Coronary artery (tissue), 2 donors: ENCODE measurements around the gene TMOD1.
"Not testable (repeated sequence)": the region's sequence is repeated elsewhere in the genome, so short reads cannot be mapped to it uniquely, and the experiment has no call there.

Experiments
- DNase-seq: peaks from one replicate; pipeline ENCODE4 v3.0.0-alpha.2; 2017; ENCODE audit warnings: low spot score
- H3K27ac ChIP-seq, 2 donors: fragments of 200-600 bp; sonication (generic); one replicate each; pipeline ENCODE4 v1.5.1; 2016 to 2019
- H3K4me3 ChIP-seq: fragments of 200-600 bp; sonication (generic); 2 replicates; pipeline ENCODE4 v1.5.1; 2016; ENCODE audit warnings: mild to moderate bottlenecking, moderate library complexity
- TF ChIP-seq, protein P1 (sequence below): fragments of 200-600 bp; sonication (generic); IDR thresholded peaks from one replicate; pipeline ENCODE4 v1.5.1; 2019; ENCODE audit warnings: antibody characterized with exemption

Gene TMOD1

DNA sequence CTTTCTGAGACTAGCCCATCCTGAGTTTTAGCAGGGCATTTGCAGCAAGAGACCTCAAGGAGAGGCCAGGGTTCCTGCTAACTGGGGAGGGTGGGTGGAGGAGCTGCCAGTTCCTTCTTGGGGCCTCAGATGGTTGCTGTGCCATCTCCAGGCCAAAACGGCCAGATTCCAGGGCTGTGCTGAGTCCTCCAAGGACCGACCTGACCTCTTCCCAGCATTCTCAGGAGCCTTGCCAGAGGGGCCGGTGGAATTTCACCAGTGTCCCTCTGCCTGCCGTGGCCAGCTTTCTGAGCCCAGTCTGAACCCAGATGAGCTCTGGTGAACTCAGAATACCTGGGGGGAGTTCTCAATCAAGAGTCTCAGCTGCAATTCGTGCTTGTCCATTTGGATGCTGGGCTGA is 77.4 kb downstream of the TMOD1 start:
- DNase-seq, result no peak
- Histone ChIP-seq H3K4me3 (no peak overlapping the region), H3K27ac (no peak overlapping the region)
- TF ChIP-seq, protein P1, sequence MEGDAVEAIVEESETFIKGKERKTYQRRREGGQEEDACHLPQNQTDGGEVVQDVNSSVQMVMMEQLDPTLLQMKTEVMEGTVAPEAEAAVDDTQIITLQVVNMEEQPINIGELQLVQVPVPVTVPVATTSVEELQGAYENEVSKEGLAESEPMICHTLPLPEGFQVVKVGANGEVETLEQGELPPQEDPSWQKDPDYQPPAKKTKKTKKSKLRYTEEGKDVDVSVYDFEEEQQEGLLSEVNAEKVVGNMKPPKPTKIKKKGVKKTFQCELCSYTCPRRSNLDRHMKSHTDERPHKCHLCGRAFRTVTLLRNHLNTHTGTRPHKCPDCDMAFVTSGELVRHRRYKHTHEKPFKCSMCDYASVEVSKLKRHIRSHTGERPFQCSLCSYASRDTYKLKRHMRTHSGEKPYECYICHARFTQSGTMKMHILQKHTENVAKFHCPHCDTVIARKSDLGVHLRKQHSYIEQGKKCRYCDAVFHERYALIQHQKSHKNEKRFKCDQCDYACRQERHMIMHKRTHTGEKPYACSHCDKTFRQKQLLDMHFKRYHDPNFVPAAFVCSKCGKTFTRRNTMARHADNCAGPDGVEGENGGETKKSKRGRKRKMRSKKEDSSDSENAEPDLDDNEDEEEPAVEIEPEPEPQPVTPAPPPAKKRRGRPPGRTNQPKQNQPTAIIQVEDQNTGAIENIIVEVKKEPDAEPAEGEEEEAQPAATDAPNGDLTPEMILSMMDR, result no peak

DNA sequence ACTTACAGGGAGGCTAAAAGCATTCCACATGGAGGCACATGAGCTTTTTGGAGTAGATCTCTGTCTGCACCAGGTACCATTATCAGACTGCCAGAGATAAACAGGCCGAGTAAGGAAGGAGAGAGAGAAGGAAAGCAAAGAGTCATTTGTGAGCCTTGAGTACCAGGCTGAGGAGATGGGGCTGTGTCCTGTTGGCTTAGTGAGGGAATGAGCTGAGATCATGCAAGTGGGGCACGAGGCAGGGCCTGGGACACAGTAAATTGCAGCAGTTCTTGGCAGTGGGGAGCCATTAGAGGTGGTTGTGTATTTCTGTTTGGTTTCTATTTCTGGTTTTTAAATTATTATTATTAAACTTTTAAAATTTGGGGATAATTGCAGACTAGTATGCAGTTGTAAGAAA is 78.4 kb downstream of the TMOD1 start:
- TF ChIP-seq, protein P1, result no peak
- H3K27ac ChIP-seq, result no peak overlapping the region
- DNase-seq, result no peak

DNA sequence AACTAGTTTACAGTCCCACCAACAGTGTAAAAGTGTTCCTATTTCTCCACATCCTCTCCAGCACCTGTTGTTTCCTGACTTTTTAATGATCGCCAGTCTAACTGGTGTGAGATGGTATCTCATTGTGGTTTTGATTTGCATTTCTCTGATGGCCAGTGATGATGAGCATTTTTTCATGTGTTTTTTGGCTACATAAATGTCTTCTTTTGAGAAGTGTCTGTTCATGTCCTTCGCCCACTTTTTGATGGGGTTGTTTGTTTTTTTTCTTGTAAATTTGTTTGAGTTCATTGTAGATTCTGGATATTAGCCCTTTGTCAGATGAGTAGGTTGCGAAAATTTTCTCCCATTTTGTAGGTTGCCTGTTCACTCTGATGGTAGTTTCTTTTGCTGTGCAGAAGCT is 80.1 kb downstream of the TMOD1 start:
- H3K4me3 ChIP-seq, H3K27ac ChIP-seq, DNase-seq: not testable (repeated sequence)

More for the DNA sequence above, 78.4 kb downstream of the TMOD1 start:
- H3K4me3 ChIP-seq, result no peak overlapping the region

DNA sequence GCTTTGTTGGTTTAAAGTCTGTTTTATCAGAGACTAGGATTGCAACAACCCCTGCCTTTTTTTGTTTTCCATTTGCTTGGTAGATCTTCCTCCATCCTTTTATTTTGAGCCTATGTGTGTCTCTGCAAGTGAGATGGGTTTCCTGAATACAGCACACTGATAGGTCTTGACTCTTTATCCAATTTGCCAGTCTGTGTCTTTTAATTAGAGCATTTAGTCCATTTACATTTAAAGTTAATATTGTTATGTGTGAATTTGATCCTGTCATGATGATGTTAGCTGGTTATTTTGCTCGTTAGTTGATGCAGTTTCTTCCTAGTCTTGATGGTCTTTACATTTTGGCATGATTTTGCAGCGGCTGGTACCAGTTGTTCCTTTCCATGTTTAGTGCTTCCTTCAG is 83.3 kb downstream of the TMOD1 start:
- not testable (repeated sequence) for H3K27ac ChIP-seq, DNase-seq, H3K4me3 ChIP-seq

DNA sequence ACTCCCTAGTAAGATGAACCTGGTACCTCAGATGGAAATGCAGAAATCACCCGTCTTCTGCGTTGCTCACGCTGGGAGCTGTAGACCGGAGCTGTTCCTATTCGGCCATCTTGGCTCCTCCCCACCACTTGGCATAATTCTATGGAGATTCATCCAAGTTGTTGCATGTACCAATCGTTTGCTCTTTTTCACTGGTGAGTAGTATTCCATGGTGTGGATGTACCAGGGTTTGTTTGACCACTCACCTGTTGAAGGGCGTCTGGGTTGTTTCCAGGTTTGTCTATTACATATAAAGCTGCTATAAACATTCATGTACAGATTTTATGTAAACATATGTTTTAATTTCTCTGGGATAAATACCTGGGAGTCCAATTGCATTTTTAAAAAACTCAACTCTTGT is 85.4 kb downstream of the TMOD1 start:
- not testable (repeated sequence) for H3K27ac ChIP-seq, H3K4me3 ChIP-seq, DNase-seq

DNA sequence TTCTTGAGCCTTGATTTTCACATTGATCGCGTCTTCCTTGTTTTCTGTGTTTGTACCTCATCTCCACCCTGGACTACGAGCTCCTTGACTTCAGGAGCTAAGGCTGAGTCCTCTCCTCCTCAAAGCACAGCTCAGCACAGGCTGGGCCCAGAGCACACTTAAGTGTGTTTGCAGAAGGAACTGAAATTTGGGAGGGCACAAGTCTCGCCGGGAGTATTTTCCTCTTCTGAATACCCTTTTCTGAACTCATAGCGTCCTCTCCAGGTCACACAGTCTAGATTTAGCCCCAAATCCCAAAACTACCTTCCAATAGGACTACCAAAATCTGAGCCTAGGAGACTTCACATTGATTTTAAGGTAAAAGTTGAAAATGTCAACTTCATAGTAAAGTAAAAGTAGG is 90.1 kb downstream of the TMOD1 start:
- no peak for DNase-seq

DNA sequence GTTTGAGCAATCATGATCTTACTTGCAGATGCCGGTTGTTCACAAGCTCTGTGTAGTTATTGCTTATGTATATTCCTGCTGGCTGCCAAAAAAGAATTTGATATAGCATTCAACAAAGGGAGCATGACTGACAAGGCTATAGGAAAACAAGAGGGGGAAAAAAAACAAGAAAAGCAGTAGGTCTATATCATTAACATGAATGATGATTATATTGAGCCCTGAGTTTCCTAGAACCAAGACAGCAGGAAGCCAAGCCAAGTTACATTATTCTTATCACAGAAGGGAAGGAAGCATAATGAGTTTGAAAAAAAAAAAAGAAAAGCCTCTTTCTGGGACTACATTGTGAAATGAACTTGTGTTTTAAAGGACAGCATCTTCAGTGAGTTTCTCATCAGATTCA is 90.7 kb downstream of the TMOD1 start:
- H3K4me3 ChIP-seq, result no peak overlapping the region
- TF ChIP-seq, protein P1, result no peak
- DNase-seq, result no peak
- H3K27ac ChIP-seq, result no peak overlapping the region

More for the DNA sequence above, 90.1 kb downstream of the TMOD1 start:
- Histone ChIP-seq H3K4me3 (no peak overlapping the region), H3K27ac (no peak overlapping the region)
- TF ChIP-seq, protein P1, result no peak

DNA sequence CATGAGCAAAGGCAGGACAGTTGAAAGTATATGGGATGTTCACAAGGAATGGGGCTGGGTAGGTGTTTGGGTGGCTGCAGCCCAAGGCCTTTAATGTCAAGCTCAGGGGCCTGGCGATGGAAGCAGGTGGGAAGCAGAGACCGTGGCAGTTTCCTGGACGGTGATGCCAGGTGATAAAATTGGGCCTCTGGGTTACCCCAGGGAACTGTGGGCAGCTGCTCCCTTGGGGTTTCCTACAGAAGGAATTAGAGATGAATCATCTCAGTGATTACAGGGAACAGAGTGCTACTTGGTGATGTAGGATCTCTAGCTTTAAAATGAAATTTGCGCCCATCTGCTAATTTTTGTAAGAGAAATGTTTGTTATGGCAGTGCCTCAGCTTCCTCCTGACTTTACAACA is 92.5 kb downstream of the TMOD1 start:
- TF ChIP-seq, protein P1, result no peak
- no peak for DNase-seq
- Histone ChIP-seq H3K27ac (peak overlapping the region; percentile 28 to 70), H3K4me3 (no peak overlapping the region)

DNA sequence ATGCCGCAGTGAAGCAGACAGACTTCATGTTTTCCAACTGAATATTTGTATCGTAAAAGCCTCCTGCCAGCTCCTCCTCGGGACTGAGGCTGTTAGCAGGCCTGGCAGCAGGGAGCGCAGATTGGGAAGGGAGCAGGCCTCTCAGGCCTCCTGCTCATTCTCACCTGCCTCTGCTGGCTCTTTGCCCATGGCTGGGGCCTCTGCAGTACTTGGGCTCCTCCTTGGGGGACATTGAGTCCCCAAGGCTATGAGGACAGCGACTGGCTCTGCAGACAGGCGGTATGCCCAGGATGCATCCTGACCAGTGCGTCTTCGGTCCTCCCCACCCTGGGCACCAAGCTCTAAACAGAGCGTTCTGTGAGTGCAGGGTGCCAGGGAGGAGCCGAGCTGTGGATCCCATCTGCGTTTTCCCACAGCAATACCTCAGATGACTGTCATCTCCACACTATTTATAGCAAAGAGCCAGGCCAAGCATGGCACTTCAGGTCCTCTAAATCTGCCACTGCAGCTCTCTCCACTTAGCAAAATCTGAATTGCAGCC is 93.0 kb downstream of the TMOD1 start:
- TF ChIP-seq, protein P1, result no peak
- no peak for DNase-seq
- Histone ChIP-seq H3K4me3 (no peak overlapping the region), H3K27ac (peak overlapping the region; percentile 28 to 70)
